ENCODE data around the gene FBXO17.

The FBXO17 gene

DNA sequence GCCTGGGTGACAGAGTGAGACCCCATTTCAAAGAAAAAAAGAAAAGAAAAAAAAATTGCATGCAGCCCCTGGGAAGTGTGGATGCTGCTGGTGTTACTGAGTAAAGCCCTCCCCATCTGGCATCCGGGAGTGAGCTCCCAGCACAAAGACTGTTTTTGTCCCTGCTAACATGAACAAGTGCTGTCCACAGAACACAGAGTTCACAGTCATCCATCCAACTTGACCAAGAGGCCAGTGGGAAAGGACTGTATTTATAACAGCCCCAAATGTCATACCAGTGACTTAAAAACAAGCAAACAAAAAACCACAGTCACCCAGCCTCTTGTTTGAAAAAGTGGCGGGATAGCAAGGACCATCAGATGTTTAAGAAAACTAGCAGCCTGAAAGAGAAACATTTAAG, 10.8 kb downstream of the FBXO17 start:
- Histone ChIP-seq H3K4me3 (ENCODE audit: low read length) (no peak overlapping the region), H4K20me1 (ENCODE audit: control insufficient read depth, insufficient read depth, low read depth, low read length) (no peaks in the 10 kb centered on the region), H3K79me2 (ENCODE audit: control insufficient read depth, low read length) (no peaks in the 10 kb centered on the region), H3K27me3 (ENCODE audit: control insufficient read depth, low read length) (0 out of 2 replicates have a peak, but pooled peaks cover 2% of the 10 kb centered on the region), H3K4me1 (ENCODE audit: control insufficient read depth, low read length) (no peaks in the 10 kb centered on the region), H3K9me2 (replicated peaks; ENCODE audit: control insufficient read depth, low read length) (no peaks in the 10 kb centered on the region), H3K9me3 (ENCODE audit: control insufficient read depth, insufficient read depth, low read length) (no peaks in the 10 kb centered on the region), H3K36me3 (ENCODE audit: control insufficient read depth, low read length) (no peaks in the 10 kb centered on the region), H3F3A (ENCODE audit: control insufficient read depth, insufficient read depth) (no peaks in the 10 kb centered on the region), H3K4me2 (ENCODE audit: low read length) (no peak overlapping the region), H3K27ac (ENCODE audit: low read depth, low read length) (no peak overlapping the region)
- TF ChIP-seq EZH2phosphoT487 (IDR thresholded peaks at IDR 0.05; ENCODE audit: borderline replicate concordance, low read length) = no peak
- TF ChIP-seq, protein P1, sequence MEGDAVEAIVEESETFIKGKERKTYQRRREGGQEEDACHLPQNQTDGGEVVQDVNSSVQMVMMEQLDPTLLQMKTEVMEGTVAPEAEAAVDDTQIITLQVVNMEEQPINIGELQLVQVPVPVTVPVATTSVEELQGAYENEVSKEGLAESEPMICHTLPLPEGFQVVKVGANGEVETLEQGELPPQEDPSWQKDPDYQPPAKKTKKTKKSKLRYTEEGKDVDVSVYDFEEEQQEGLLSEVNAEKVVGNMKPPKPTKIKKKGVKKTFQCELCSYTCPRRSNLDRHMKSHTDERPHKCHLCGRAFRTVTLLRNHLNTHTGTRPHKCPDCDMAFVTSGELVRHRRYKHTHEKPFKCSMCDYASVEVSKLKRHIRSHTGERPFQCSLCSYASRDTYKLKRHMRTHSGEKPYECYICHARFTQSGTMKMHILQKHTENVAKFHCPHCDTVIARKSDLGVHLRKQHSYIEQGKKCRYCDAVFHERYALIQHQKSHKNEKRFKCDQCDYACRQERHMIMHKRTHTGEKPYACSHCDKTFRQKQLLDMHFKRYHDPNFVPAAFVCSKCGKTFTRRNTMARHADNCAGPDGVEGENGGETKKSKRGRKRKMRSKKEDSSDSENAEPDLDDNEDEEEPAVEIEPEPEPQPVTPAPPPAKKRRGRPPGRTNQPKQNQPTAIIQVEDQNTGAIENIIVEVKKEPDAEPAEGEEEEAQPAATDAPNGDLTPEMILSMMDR (IDR thresholded peaks at IDR 0.05; ENCODE audit: low read depth, low read length, poor library complexity, severe bottlenecking) = no peak

DNA sequence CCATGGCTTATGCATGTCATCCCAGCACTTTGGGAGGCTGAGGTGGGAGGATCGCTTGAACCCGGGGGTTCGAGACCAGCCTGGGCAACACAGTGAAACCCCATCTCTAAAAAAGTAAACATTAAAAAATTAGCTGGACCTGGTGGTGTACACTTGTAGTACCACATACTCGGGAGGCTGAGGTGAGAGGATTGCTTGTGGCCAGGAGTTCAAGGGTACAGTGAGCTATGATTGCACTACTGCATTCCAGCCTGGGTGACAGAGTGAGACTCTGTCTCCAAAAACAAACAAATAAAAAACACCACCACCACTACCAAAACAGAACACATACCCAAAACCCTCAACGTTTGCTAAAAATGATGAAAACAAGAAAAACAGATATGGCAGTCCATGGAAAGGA, 15.9 kb downstream of the FBXO17 start:
- H3K4me2 ChIP-seq (ENCODE audit: low read length) = no peak overlapping the region
- TF ChIP-seq, protein P1 (IDR thresholded peaks at IDR 0.05; ENCODE audit: low read depth, low read length, poor library complexity, severe bottlenecking) = no peak
- no peak for TF ChIP-seq EZH2phosphoT487 (IDR thresholded peaks at IDR 0.05; ENCODE audit: borderline replicate concordance, low read length)
- H3K9me3 ChIP-seq (ENCODE audit: control insufficient read depth, insufficient read depth, low read length) = no peaks in the 10 kb centered on the region
- H3K79me2 ChIP-seq (ENCODE audit: control insufficient read depth, low read length) = no peaks in the 10 kb centered on the region
- H4K20me1 ChIP-seq (ENCODE audit: control insufficient read depth, insufficient read depth, low read depth, low read length) = no peaks in the 10 kb centered on the region
- no peaks in the 10 kb centered on the region for H3F3A ChIP-seq (ENCODE audit: control insufficient read depth, insufficient read depth)
- H3K9me2 ChIP-seq (replicated peaks; ENCODE audit: control insufficient read depth, low read length) = no peaks in the 10 kb centered on the region
- H3K4me3 ChIP-seq (ENCODE audit: low read length) = no peak overlapping the region
- H3K27ac ChIP-seq (ENCODE audit: low read depth, low read length) = no peak overlapping the region
- H3K4me1 ChIP-seq (ENCODE audit: control insufficient read depth, low read length) = no peaks in the 10 kb centered on the region
- H3K36me3 ChIP-seq (ENCODE audit: control insufficient read depth, low read length) = no peaks in the 10 kb centered on the region
- H3K27me3 ChIP-seq (ENCODE audit: control insufficient read depth, low read length) = no peaks in the 10 kb centered on the region

DNA sequence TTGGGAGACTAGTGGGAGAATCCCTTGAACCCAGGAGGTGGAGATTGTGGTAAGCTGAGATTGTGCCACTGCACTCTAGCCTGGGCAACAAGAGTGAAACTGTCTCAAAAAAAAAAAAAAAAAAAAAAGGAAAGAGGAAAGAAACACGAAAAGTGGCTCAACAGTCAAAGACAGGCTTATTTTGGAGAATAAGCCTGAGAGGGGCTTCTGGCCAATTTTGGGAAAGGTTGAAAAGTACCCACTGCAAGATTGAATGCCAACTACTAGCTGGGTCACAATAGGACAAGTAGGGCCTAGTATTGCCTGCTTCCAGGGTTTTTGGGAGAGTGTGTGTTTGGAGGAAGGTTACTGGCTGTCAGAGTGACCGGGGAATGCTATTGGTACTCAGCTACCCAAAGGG, 17.2 kb downstream of the FBXO17 start:
- Histone ChIP-seq H3K36me3 (ENCODE audit: control insufficient read depth, low read length) (no peaks in the 10 kb centered on the region), H3K27me3 (ENCODE audit: control insufficient read depth, low read length) (peaks cover 3% of the 10 kb centered on the region; the same call in 1 of the 2 replicates), H3K27ac (ENCODE audit: low read depth, low read length) (no peak overlapping the region), H3F3A (ENCODE audit: control insufficient read depth, insufficient read depth) (no peaks in the 10 kb centered on the region), H3K9me2 (replicated peaks; ENCODE audit: control insufficient read depth, low read length) (no peaks in the 10 kb centered on the region), H3K4me3 (ENCODE audit: low read length) (no peak overlapping the region), H3K79me2 (ENCODE audit: control insufficient read depth, low read length) (no peaks in the 10 kb centered on the region), H3K4me2 (ENCODE audit: low read length) (no peak overlapping the region), H3K4me1 (ENCODE audit: control insufficient read depth, low read length) (no peaks in the 10 kb centered on the region), H3K9me3 (ENCODE audit: control insufficient read depth, insufficient read depth, low read length) (no peaks in the 10 kb centered on the region), H4K20me1 (ENCODE audit: control insufficient read depth, insufficient read depth, low read depth, low read length) (no peaks in the 10 kb centered on the region)
- TF ChIP-seq, protein P1 (IDR thresholded peaks at IDR 0.05; ENCODE audit: low read depth, low read length, poor library complexity, severe bottlenecking) = no peak
- no peak for TF ChIP-seq EZH2phosphoT487 (IDR thresholded peaks at IDR 0.05; ENCODE audit: borderline replicate concordance, low read length)
